GM13976 (cell line): ENCODE results near the gene KMT2B.

ENCODE experiments used
- DNase-seq: peaks from one replicate; pipeline ENCODE4 v3.0.0; 2012; ENCODE audit warnings: low spot score
- CTCF ChIP-seq: IDR thresholded peaks from 2 replicates; pipeline ENCODE4 v1.5.1; 2012; ENCODE audit warnings: borderline replicate concordance, mild to moderate bottlenecking; ENCODE audit not compliant: insufficient read depth; ENCODE audit errors: extremely low read depth, missing control alignments, control extremely low read depth
- in situ Hi-C: fragments of 300-500 bp; cut with MboI; formaldehyde crosslinking; loops from one replicate; pipeline ENCODE4 v1.12.0; 2022; ENCODE audit warnings: low sequenced_read_pairs, mixed read lengths, inconsistent platforms; ENCODE audit not compliant: unreplicated experiment

Gene KMT2B

DNA sequence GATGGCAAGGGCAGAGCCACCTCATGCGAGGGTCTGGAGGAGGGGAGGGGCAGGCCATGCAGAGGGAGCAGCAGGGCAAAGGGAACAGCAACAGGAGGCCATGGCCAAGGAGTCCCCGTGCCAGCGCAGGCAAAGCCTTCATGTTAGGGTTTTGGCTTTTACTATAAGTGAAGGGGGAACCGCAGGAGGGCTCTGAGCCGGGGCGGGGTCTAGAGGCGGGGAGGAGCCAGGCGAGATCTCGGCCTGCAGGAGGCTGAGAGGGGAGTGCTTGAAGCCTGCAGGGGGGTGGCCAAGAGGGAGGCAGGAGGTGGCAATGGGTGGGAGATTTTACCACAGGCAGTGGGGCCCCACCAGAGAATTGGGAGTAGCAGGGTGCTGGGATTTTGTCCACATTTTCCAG is 63.8 kb downstream of the KMT2B start:
- no peak for TF ChIP-seq CTCF
- no peak for DNase-seq

GRCh38 chr19:35782589-35782988 is 64.8 kb downstream of the KMT2B start:
- TF ChIP-seq CTCF, result no peak
- in situ Hi-C loops, result no loop called here

More for the DNA sequence above, 63.8 kb downstream of the KMT2B start:
- in situ Hi-C loops, result no loop called here

DNA sequence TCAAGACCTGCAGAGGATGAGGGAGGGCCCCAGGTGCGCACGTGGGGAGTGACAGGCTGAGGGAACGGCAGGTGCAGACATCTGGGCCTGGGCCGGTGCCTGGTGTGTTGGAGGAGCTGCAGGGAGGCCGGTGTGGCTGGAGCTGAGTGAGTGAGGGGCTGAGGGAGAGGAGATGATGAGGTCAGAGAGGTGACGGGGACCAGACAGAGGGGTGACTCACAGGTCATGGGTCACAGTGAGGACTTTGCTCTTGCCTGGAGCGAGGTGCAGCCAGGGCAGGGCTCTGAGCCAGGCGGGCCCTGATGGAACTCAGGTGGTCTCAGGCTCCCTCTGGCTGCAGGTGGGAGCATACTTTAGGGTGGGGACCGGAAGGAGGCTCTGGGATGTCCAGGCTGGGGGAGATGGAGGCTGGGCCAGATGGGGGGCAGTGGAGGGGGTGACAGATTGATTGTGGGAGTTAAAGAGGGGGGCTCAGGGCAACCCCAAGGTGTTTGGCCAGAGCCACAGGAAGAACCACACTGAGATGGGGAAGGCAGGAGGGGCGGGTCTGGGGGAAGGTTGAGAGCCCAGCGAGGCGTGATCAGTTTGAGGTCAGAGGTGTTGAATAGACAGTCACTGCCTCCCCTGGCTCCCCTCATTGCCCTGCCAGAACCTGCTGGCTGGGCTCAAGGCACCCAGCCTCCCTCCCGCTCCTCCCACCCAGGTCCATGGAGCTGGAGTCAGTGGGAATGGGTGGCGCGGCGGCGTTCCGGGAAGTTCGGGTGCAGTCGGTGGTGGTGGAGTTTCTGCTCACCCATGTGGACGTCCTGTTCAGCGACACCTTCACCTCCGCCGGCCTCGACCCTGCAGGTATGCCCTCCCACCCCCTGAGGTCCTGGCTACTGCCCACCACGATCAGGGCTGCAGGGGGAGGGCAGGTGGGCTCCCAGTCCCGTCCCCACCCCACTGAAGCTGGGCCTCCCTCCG is 65.9 kb downstream of the KMT2B start:
- DNase-seq, result no peak
- in situ Hi-C loops, result no loop called here
- TF ChIP-seq CTCF, result no peak

More at GRCh38 chr19:35782589-35782988, 64.8 kb downstream of the KMT2B start:
- DNase-seq, result no peak

GRCh38 chr19:35784503-35785338 is 66.9 kb downstream of the KMT2B start:
- DNase-seq, result no peak
- in situ Hi-C loops, result no loop called here
- TF ChIP-seq CTCF, result no peak

DNA sequence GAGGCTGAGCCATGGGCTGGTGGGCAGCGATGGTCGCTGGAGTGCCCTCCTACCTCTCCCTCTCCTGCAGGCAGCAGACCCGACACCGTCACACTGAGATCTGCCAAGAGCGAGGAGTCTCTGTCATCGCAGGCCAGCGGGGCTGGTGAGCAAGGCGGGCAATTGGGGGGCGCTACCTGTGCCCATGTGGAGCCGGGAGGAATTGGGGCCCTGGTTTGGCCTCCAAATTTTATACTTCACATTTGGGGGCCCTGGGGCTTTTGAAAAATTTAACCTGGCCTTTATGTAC is 67.5 kb downstream of the KMT2B start:
- DNase-seq, result no peak
- in situ Hi-C loops, result no loop called here
- TF ChIP-seq CTCF, result no peak

- no peak for TF ChIP-seq CTCF
- in situ Hi-C loops, result no loop called here
- DNase-seq, result no peak
Measured at GRCh38 chr19:35786299-35787160, 68.7 kb downstream of the KMT2B start.
